ENCODE measurements around the gene GPR26.

DNA sequence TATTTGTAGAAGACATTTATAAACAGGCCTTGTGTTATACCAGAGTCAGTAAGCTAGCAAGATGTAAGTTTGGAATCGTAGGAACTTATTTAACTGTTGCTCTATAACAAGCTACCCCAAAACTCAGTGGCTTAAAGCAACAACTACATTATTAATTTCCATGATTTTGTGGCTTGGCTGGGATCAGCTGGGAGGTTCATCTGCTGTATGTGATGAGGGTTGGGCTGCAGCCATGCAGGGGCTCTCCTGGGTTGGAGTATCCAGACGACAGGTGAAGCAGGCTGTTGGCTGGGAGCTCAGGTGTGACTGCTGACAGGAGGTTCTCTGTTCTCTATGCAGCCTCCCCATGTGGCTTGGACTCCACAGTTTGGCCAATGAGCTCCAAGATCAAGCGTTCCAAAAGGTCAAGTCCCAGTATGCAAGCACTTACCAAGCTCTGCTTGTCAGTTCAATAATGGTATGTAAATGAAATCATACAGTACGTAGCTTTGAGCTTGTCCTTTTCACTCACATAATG lies 52.4 kb downstream of the GPR26 start:
- TF ChIP-seq EZH2 (IDR thresholded peaks at IDR 0.05; ENCODE audit: insufficient read depth, poor library complexity, severe bottlenecking) (no peak), EZH2phosphoT487 (IDR thresholded peaks at IDR 0.05; ENCODE audit: insufficient read depth, low read depth) (no peak)

Measured in GM23248 (cell line).